HEK293 (cell line): ENCODE data around the gene CSRP1.

Experiments
- KLF7 ChIP-seq: fragments of 450-650 bp; formaldehyde crosslinking; IDR thresholded peaks from 2 replicates; pipeline ENCODE4 v1.5.1; 2016; ENCODE audit warnings: missing biosample characterization, missing genetic modification characterization, borderline replicate concordance
- SP3 ChIP-seq: fragments of 450-650 bp; formaldehyde crosslinking; IDR thresholded peaks from 2 replicates; pipeline ENCODE4 v1.5.1; 2016; ENCODE audit warnings: missing biosample characterization, missing genetic modification characterization
- YY1 ChIP-seq: fragments of 450-650 bp; formaldehyde crosslinking; IDR thresholded peaks from 2 replicates; pipeline ENCODE4 v1.5.1; 2018; ENCODE audit warnings: missing biosample characterization, missing genetic modification characterization
- ZNF114 ChIP-seq: fragments of 450-650 bp; formaldehyde crosslinking; IDR thresholded peaks from 2 replicates; pipeline ENCODE4 v1.5.0; 2017; ENCODE audit warnings: missing biosample characterization, missing genetic modification characterization
- ZNF121 ChIP-seq: fragments of 450-650 bp; formaldehyde crosslinking; IDR thresholded peaks from 2 replicates; pipeline ENCODE4 v1.5.1; 2016; ENCODE audit warnings: missing biosample characterization, missing genetic modification characterization
- ZNF140 ChIP-seq: fragments of 450-650 bp; formaldehyde crosslinking; IDR thresholded peaks from 2 replicates; pipeline ENCODE4 v1.5.1; 2016; ENCODE audit warnings: missing biosample characterization, missing genetic modification characterization
- ZNF146 ChIP-seq: fragments of 450-650 bp; formaldehyde crosslinking; IDR thresholded peaks from 2 replicates; pipeline ENCODE4 v1.5.1; 2016; ENCODE audit warnings: missing biosample characterization, missing genetic modification characterization
- ZNF175 ChIP-seq: fragments of 450-650 bp; formaldehyde crosslinking; IDR thresholded peaks from 2 replicates; pipeline ENCODE4 v1.5.1; 2016; ENCODE audit warnings: missing biosample characterization, missing genetic modification characterization
- ZNF221 ChIP-seq: fragments of 450-650 bp; formaldehyde crosslinking; IDR thresholded peaks from 2 replicates; pipeline ENCODE4 v1.5.1; 2017; ENCODE audit warnings: missing biosample characterization, missing genetic modification characterization, borderline replicate concordance
- ZNF341 ChIP-seq: fragments of 450-650 bp; formaldehyde crosslinking; IDR thresholded peaks from 2 replicates; pipeline ENCODE4; 2016; ENCODE audit warnings: low read depth, missing biosample characterization, missing genetic modification characterization
- ZNF350 ChIP-seq: fragments of 450-650 bp; formaldehyde crosslinking; IDR thresholded peaks from 2 replicates; pipeline ENCODE4 v1.5.0; 2017; ENCODE audit warnings: missing biosample characterization, mild to moderate bottlenecking, missing genetic modification characterization
- ZNF529 ChIP-seq: fragments of 450-650 bp; formaldehyde crosslinking; IDR thresholded peaks from 2 replicates; pipeline ENCODE4 v1.5.1; 2017; ENCODE audit warnings: missing genetic modification characterization, missing biosample characterization; ENCODE audit not compliant: insufficient replicate concordance
- ZNF629 ChIP-seq: fragments of 450-650 bp; formaldehyde crosslinking; IDR thresholded peaks from 2 replicates; pipeline ENCODE4 v1.5.1; 2017; ENCODE audit warnings: missing biosample characterization, missing genetic modification characterization
- ZNF654 ChIP-seq: fragments of 450-650 bp; formaldehyde crosslinking; IDR thresholded peaks from 2 replicates; pipeline ENCODE4 v1.5.1; 2016; ENCODE audit warnings: low read depth, missing biosample characterization, missing genetic modification characterization
- ZNF776 ChIP-seq: fragments of 450-650 bp; formaldehyde crosslinking; IDR thresholded peaks from 2 replicates; pipeline ENCODE4 v1.5.0; 2017; ENCODE audit warnings: missing biosample characterization, missing genetic modification characterization, borderline replicate concordance
- TF ChIP-seq, protein P1 (sequence below): fragments of 450-650 bp; formaldehyde crosslinking; IDR thresholded peaks from 2 replicates; pipeline ENCODE4 v1.5.1; 2017; ENCODE audit warnings: missing biosample characterization, missing genetic modification characterization
- TF ChIP-seq, protein P2 (sequence below): fragments of 450-650 bp; formaldehyde crosslinking; IDR thresholded peaks from 2 replicates; pipeline ENCODE4 v1.5.1; 2016; ENCODE audit warnings: missing biosample characterization, missing genetic modification characterization
- TF ChIP-seq, protein P3 (sequence below): fragments of 450-650 bp; formaldehyde crosslinking; conservative IDR thresholded peaks from 2 replicates; pipeline ENCODE4 v1.5.1; 2016; ENCODE audit warnings: low read depth, missing biosample characterization, missing genetic modification characterization
- TF ChIP-seq, protein P4 (sequence below): fragments of 450-650 bp; formaldehyde crosslinking; IDR thresholded peaks from 2 replicates; pipeline ENCODE4 v1.5.1; 2016; ENCODE audit warnings: missing biosample characterization, missing genetic modification characterization
- TF ChIP-seq, protein P5 (sequence below): fragments of 450-650 bp; formaldehyde crosslinking; IDR thresholded peaks from 2 replicates; pipeline ENCODE4 v1.5.1; 2017; ENCODE audit warnings: missing biosample characterization, missing genetic modification characterization
- TF ChIP-seq, protein P6 (sequence below): fragments of 450-650 bp; formaldehyde crosslinking; IDR thresholded peaks from 2 replicates; pipeline ENCODE4 v1.5.1; 2016; ENCODE audit warnings: missing biosample characterization, missing genetic modification characterization

The CSRP1 gene

DNA sequence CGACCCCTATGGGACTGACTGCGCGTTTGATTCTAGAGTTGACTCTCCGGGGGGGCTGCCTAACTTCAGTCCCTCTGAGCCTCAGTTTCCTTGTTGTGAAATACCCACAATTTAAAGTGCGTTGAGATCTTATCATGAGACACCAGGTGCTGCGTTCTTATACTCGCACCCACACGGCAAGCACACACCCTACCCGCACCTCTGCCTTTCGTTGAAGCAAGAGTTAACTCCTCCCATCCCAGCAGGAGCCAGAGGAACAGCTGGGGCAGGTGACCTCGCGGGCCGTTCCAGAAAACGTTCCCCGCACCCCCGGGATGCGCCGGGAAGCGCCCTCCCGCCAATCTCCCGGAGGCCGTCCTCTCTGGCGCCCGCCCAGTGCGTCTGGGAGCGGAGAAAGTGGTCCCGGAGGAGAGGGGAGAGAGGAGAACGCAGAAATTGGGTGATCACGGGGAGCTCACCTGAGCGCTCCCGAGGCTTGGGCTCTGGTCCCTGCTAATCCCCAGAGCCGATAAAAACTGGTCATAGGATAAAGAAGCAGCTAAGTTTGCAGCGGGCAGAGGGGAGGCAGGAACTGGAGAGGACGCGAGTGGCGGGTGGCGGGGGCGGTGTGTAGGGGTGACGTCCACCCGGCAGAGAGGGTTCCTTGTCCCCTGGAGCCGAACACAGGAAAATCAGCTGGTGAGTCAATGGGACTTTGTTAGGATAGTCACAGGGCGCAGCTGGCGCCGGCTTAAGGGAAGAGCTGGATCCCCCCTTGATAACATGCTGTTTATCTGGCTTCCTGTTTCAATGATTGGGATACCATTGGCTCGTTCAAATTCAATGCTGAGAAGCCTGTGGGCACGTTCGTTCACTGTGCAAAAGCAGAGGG is 32.9 kb upstream of the CSRP1 start (continued):
- TF ChIP-seq ZNF114 (no peak), ZNF341 (tag by site-specific recombination) (peak; percentile 100), ZNF121 (tag by site-specific recombination) (no peak), ZNF654 (no peak), ZNF350 (tag by site-specific recombination) (no peak), SP3 (tag by site-specific recombination) (peak; percentile 72), YY1 (tag by site-specific recombination) (no peak), ZNF140 (no peak), ZNF146 (no peak), ZNF221 (tag by site-specific recombination) (no peak), KLF7 (tag by site-specific recombination) (no peak), ZNF175 (no peak), ZNF529 (tag by site-specific recombination) (no peak), ZNF629 (tag by site-specific recombination) (peak; percentile 38), ZNF776 (no peak)
- TF ChIP-seq, protein P1, sequence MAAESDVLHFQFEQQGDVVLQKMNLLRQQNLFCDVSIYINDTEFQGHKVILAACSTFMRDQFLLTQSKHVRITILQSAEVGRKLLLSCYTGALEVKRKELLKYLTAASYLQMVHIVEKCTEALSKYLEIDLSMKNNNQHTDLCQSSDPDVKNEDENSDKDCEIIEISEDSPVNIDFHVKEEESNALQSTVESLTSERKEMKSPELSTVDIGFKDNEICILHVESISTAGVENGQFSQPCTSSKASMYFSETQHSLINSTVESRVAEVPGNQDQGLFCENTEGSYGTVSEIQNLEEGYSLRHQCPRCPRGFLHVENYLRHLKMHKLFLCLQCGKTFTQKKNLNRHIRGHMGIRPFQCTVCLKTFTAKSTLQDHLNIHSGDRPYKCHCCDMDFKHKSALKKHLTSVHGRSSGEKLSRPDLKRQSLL (tag by site-specific recombination): no peak
- TF ChIP-seq, protein P2, sequence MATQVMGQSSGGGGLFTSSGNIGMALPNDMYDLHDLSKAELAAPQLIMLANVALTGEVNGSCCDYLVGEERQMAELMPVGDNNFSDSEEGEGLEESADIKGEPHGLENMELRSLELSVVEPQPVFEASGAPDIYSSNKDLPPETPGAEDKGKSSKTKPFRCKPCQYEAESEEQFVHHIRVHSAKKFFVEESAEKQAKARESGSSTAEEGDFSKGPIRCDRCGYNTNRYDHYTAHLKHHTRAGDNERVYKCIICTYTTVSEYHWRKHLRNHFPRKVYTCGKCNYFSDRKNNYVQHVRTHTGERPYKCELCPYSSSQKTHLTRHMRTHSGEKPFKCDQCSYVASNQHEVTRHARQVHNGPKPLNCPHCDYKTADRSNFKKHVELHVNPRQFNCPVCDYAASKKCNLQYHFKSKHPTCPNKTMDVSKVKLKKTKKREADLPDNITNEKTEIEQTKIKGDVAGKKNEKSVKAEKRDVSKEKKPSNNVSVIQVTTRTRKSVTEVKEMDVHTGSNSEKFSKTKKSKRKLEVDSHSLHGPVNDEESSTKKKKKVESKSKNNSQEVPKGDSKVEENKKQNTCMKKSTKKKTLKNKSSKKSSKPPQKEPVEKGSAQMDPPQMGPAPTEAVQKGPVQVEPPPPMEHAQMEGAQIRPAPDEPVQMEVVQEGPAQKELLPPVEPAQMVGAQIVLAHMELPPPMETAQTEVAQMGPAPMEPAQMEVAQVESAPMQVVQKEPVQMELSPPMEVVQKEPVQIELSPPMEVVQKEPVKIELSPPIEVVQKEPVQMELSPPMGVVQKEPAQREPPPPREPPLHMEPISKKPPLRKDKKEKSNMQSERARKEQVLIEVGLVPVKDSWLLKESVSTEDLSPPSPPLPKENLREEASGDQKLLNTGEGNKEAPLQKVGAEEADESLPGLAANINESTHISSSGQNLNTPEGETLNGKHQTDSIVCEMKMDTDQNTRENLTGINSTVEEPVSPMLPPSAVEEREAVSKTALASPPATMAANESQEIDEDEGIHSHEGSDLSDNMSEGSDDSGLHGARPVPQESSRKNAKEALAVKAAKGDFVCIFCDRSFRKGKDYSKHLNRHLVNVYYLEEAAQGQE (tag by site-specific recombination): no peak
- TF ChIP-seq, protein P3, sequence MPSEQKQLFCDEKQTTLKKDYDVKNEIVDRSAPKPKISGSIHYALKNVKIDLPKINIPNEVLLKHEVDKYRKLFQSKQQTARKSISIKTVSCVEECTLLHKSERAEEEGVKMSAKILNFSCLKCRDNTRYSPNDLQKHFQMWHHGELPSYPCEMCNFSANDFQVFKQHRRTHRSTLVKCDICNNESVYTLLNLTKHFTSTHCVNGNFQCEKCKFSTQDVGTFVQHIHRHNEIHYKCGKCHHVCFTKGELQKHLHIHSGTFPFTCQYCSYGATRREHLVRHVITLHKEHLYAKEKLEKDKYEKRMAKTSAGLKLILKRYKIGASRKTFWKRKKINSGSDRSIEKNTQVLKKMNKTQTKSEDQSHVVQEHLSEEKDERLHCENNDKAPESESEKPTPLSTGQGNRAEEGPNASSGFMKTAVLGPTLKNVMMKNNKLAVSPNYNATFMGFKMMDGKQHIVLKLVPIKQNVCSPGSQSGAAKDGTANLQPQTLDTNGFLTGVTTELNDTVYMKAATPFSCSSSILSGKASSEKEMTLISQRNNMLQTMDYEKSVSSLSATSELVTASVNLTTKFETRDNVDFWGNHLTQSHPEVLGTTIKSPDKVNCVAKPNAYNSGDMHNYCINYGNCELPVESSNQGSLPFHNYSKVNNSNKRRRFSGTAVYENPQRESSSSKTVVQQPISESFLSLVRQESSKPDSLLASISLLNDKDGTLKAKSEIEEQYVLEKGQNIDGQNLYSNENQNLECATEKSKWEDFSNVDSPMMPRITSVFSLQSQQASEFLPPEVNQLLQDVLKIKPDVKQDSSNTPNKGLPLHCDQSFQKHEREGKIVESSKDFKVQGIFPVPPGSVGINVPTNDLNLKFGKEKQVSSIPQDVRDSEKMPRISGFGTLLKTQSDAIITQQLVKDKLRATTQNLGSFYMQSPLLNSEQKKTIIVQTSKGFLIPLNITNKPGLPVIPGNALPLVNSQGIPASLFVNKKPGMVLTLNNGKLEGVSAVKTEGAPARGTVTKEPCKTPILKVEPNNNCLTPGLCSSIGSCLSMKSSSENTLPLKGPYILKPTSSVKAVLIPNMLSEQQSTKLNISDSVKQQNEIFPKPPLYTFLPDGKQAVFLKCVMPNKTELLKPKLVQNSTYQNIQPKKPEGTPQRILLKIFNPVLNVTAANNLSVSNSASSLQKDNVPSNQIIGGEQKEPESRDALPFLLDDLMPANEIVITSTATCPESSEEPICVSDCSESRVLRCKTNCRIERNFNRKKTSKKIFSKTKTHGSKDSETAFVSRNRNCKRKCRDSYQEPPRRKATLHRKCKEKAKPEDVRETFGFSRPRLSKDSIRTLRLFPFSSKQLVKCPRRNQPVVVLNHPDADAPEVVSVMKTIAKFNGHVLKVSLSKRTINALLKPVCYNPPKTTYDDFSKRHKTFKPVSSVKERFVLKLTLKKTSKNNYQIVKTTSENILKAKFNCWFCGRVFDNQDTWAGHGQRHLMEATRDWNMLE: no peak
- TF ChIP-seq, protein P4, sequence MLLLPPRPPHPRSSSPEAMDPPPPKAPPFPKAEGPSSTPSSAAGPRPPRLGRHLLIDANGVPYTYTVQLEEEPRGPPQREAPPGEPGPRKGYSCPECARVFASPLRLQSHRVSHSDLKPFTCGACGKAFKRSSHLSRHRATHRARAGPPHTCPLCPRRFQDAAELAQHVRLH (tag by site-specific recombination): no peak
- TF ChIP-seq, protein P5, sequence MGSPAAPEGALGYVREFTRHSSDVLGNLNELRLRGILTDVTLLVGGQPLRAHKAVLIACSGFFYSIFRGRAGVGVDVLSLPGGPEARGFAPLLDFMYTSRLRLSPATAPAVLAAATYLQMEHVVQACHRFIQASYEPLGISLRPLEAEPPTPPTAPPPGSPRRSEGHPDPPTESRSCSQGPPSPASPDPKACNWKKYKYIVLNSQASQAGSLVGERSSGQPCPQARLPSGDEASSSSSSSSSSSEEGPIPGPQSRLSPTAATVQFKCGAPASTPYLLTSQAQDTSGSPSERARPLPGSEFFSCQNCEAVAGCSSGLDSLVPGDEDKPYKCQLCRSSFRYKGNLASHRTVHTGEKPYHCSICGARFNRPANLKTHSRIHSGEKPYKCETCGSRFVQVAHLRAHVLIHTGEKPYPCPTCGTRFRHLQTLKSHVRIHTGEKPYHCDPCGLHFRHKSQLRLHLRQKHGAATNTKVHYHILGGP (tag by site-specific recombination): no peak
- TF ChIP-seq, protein P6, sequence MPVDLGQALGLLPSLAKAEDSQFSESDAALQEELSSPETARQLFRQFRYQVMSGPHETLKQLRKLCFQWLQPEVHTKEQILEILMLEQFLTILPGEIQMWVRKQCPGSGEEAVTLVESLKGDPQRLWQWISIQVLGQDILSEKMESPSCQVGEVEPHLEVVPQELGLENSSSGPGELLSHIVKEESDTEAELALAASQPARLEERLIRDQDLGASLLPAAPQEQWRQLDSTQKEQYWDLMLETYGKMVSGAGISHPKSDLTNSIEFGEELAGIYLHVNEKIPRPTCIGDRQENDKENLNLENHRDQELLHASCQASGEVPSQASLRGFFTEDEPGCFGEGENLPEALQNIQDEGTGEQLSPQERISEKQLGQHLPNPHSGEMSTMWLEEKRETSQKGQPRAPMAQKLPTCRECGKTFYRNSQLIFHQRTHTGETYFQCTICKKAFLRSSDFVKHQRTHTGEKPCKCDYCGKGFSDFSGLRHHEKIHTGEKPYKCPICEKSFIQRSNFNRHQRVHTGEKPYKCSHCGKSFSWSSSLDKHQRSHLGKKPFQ (tag by site-specific recombination): no peak
